ENCODE data around the gene NKX2-2.

The NKX2-2 gene

DNA sequence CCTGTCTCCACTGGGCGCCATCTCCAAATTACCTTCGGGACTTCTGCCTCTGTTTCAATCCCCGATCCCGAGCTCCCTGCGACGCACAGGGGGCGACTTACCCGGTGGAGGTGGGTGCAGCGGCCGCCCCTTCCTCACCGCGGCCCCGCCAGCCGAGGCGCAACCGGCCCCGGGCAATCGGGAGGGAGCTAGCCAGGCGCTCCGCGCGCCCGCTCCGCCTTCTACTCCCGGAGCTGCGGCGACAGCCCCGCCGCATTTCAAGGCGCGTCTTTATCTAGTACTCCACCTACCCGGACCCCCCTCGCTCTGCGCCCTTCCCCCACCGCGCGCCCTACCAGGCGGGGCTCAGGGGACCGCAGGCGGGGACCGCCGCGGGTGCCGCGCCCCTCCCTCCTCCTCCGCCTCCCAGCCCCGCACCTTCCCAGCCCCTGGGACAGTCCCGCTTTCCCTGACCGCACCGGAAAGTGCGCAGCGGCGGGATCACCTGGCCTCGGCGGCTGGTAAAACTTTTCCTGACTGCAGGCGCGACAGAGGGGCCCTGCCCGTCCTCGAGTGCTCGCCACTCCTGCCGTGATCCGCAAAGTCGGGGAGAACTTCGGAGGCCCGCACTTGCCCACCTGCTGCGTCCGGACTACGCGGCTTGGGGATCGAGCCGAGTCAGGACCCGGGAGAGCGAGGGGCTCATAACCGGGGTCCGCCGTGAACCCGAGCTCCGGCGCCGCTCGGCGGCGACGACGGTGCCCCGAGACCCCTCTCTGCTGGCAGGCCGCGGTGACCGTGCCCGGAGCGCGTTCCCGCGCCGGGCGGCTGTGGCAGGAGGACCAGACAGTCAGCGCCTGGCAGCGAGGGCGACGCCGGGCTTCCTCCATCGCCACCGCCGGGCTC lies 8.0 kb upstream of the NKX2-2 start:
- DNase-seq (ENCODE audit: low read depth), result no peak

GRCh38 chr20:21520702-21521595 lies 7.1 kb upstream of the NKX2-2 start:
- no peak for DNase-seq (ENCODE audit: low read depth)

DNA sequence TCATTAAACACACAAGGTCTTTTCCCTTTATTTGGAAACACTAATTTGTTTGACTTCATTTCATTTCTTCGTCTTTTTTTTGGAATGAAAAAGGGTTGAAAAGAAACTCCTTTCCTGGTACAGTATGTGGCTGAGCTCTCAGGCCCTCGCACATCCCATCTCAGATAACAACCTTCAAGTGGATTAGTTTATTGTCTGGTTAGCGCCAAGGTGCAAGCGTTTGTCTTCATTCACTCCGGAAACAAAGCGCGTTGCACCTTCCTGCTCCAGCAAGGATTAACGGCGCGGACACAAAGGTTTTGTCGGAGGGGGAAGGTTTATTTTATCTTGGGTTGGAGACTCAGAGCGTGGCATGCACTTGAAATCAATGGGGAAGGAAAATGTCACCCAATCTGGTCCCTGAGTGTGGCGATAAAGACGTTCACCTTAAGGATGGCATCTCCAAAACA lies 5.3 kb upstream of the NKX2-2 start:
- no peak for DNase-seq (ENCODE audit: low read depth)

- DNase-seq (ENCODE audit: low read depth), result no peak
Observed at GRCh38 chr20:21518292-21518991, 4.6 kb upstream of the NKX2-2 start.

DNA sequence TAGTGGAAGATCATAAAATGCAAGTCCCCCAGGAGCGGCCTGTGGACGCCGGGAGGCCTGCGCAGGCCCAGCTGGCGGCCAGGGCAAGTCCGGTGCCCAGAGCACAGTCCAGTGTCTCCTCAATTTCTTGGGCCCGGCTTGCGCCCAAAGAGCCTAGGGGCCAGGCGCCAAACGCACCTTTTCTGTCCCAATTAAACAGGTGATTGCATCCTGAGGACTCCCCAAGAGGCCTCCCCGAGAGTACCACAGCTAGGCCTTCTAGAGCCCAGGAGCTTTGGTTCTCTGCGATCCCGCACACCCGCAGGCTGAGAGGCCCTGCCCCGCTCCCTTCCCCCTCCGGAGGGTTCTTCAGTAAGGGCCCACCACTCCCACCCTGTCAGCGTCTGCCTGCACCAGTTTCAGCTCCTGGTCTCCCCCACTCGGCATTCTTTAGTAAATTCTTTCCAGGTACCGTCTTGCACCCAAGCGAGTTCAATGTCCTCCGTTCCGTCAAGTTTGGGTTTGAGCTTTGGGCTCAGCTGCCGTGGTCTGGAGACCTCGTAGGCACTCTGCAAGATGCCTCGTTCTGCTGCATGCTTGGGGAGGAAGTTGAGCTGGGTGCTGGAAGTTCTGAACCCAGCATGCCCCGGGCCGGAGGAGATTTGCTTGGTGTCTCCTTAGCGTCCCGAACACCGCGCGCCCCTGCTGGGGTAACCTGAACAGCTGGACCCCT lies 3.9 kb upstream of the NKX2-2 start:
- no peak for DNase-seq (ENCODE audit: low read depth)

DNA sequence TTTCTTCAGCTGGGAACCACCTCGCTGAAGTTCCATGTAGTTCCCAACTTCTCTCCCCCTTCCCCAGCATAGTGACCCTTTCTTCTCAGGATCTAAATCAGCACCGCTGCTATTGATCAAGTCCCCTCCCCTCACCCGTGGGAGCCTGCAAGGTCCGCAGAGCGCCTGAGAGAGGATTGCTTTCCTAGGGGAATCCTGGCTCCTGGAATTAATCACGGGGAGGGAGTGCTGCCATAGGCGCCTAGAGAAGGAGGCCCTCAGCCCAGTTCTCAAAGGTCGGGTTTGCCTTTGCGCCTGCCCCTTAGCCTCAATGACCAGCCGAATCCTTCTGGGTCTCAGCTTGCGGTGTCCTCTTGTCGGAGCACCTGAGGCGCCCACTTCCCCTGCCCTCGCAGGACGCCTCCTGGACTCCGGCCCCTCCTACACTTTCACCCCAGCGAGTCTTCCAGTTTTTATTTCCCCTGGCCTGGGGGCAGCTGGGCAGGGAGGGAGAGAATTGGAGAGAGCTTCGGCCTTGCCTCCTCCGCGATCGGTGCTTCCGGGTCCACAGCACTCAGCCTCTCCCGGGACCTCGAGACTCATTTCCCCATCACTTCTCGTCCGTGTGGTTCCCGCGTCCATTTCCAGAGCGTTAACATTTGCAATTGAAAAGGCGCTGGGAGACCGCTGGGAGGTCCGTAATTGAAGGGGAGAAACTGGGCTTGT lies 3.1 kb upstream of the NKX2-2 start:
- DNase-seq (ENCODE audit: low read depth), result no peak

- no peak for DNase-seq (ENCODE audit: low read depth)
Observed at GRCh38 chr20:21516180-21516567, 2.3 kb upstream of the NKX2-2 start.

DNA sequence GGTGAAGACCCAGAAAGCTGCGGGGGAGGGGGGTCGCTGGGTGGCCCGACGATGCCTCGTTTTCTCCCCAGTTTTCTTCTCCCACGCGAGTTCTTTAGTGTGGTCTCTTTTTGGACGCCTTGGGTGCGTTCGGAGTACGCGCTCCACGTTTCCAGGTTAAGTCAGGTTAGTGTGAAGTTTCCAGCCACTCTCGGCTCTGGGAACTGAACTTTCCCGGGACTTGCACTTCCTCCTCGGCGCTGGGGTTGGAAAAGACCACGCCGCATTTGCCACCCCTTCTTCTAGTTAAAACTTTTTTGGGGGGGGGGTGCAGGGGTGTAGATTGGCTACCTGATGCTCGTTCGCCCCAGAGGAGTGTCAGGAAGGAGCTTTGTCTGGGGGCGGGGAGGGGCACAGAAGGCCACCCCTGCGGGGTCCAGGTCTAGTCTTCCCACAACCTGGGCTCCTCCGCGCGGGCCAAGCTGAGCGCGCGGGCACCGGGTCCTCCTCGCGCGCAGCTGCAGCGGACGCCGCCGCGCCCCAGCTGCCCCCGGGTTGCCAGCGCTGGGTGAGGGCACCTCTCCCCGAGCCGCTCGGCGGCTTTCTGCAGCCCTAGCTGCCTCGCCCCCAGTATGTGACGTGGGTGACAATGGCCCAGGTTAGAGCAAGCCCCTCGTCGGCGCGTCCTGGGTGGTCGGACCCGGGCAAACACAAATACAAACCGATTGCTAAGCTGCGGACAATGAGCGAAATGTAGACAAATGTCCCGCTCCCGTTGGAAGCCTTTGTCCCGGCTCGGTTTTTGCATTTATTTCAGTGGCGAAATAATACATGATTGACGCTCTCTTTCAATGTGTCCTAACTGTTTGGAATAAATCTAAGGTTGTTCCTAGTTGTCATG lies 1.7 kb upstream of the NKX2-2 start:
- no peak for DNase-seq (ENCODE audit: low read depth)

DNA sequence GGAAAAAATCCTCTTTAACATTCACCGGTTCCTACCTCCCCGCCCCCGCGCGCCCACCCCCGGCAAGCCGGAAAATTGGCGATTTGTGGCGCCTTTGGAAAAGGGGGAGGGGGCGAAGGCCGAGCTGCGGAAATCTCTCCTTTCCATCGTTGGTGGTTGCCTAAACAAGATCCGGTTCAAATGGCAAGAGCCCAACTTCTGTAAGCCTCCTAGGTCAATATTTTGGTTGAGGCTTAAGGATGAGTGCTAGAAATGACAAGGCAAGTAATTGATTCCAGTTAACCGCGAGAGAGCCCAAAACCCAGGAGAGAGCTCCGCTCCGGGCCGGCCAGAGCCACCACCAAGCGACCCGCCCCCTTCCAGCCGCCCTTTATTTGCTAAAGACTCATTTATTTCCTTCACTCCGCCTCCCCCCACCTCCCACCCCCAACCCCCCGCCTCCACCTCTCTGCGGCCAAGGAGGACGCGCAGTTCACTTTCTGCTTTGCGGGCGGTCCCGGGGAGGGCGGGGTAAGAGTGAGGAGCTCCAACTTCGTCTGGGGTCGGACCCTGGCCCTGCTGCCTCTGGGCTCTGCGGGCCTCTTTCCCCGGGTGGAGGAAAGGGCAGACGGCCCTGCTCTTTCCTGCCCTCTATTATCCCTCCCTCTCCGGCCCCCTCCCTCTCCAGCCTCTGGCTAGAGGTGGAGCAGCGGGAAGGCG lies 838 bp upstream of the NKX2-2 start:
- no peak for DNase-seq (ENCODE audit: low read depth)

DNA sequence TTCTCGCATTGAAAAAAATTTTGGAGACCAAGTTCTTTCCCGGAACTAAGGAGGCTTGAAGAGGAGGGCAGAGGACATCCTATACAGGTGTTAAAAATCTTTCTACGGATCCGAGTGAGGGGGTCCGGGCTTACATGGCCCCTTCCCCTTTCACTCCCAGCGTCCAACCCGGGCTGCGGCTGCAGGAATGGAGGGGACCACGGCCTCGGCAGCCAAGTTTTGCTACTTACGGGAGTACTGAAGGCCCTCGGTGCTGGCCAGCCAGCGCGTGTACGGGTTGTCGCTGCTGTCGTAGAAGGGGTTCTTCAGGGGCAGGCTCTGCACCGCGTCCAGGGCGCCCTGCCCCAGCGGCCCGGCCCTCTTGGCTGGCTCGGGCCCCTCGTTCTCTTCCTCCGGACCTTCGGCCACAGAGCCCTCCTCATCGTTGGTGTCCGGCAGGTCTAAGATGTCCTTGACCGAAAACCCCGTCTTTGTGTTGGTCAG lies 642 bp downstream of the NKX2-2 start:
- no peak for DNase-seq (ENCODE audit: low read depth)

DNA sequence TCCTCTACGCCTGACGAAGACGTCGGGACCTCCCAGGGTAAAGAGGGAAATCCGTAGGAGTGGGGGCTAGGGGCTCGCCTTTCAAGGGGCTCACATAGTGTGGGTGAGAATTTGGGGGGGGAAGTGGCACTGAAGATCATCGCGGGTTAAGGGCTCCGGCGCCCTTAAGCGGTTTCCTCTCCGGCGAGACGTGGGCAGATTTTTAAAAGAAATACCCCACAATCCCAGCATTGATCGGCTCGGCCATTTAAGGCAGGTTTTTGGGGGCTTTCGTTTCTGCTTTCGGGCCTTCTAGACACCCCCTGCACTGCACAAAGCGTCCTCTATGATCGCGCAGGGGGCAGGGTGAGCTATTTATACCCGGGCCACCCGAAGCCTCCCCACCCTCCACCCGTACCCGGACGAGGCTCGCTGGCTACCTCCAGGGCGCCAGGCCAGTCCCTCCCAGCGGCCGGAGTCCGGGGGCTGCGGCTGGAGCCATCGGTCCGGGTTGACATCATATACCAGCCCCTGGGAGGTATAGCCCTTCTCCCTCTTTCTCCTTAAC lies 1.2 kb downstream of the NKX2-2 start:
- no peak for DNase-seq (ENCODE audit: low read depth)

GRCh38 chr20:21511850-21512633 lies 1.8 kb downstream of the NKX2-2 start:
- DNase-seq (ENCODE audit: low read depth), result no peak

GRCh38 chr20:21511485-21511849 lies 2.4 kb downstream of the NKX2-2 start:
- DNase-seq (ENCODE audit: low read depth), result no peak

GRCh38 chr20:21510414-21511384 lies 3.2 kb downstream of the NKX2-2 start:
- DNase-seq (ENCODE audit: low read depth), result no peak

GRCh38 chr20:21509597-21510371 lies 4.1 kb downstream of the NKX2-2 start:
- DNase-seq (ENCODE audit: low read depth), result peak; percentile 16

GRCh38 chr20:21509079-21509596 lies 4.7 kb downstream of the NKX2-2 start:
- DNase-seq (ENCODE audit: low read depth), result no peak

Data from amniotic epithelial cell (primary cell).